ENCODE results near the gene DAO. TPM values are rescaled to one million over a fixed set of nuclear protein-coding genes. Genes with fewer than 3 reads are reported as not detected.

Gene DAO
- total RNA-seq, 2 donors from 2014 or later: not detected

DNA sequence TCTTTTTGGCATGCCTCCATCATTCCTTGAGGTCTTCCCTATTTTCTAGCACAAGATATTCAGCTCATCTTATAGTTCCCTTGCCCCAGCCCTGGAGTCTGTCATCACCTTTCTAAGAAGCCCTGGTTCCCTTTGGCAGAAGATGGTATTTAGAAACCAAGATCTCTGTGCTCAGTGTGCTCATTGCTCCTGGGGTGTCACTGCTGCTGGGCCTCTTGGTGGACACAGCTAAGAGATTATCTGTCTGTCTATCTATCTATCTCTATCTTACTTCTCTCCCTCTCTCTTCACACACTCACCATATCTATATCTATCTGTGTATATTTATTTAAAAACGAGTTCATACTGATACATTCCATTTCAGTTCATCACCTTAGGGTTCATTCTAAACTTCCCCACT, 67.2 kb downstream of the DAO start:
- Mint-ChIP-seq H3K4me3 (no peak overlapping the region), H3K27me3 (ENCODE audit: insufficient read depth) (peaks cover 4% of the 10 kb centered on the region), H3K9me3 (peaks cover 17% of the 10 kb centered on the region), H3K4me1 (no peaks in the 10 kb centered on the region), H3K36me3 (ENCODE audit: low read depth) (no peaks in the 10 kb centered on the region), H3K27ac (no peak overlapping the region)
- Histone ChIP-seq H3K36me3 (ENCODE audit: control insufficient read depth, insufficient read depth, low read length) (no peaks in the 10 kb centered on the region), H3K4me1 (ENCODE audit: control insufficient read depth, insufficient read depth, low read length) (no peaks in the 10 kb centered on the region), H3K9me3 (ENCODE audit: control insufficient read depth, low read length) (peaks cover 12% of the 10 kb centered on the region), H3K27ac (ENCODE audit: low read depth, low read length) (no peak overlapping the region), H3K4me3 (ENCODE audit: low read length) (no peak overlapping the region), H3K27me3 (ENCODE audit: control insufficient read depth, insufficient read depth, low read length, poor library complexity, severe bottlenecking) (no peaks in the 10 kb centered on the region), H3K9ac (ENCODE audit: extremely low read depth, low read length, poor library complexity, severe bottlenecking) (no peak overlapping the region)
- DNase-seq: no peak
- TF ChIP-seq, protein P1, sequence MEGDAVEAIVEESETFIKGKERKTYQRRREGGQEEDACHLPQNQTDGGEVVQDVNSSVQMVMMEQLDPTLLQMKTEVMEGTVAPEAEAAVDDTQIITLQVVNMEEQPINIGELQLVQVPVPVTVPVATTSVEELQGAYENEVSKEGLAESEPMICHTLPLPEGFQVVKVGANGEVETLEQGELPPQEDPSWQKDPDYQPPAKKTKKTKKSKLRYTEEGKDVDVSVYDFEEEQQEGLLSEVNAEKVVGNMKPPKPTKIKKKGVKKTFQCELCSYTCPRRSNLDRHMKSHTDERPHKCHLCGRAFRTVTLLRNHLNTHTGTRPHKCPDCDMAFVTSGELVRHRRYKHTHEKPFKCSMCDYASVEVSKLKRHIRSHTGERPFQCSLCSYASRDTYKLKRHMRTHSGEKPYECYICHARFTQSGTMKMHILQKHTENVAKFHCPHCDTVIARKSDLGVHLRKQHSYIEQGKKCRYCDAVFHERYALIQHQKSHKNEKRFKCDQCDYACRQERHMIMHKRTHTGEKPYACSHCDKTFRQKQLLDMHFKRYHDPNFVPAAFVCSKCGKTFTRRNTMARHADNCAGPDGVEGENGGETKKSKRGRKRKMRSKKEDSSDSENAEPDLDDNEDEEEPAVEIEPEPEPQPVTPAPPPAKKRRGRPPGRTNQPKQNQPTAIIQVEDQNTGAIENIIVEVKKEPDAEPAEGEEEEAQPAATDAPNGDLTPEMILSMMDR (conservative IDR thresholded peaks at IDR 0.05): no peak
- 83 to 90% methylated on average over 1 of the region's 1 CpG for WGBS, 2 experiments (ENCODE audit: insufficient coverage in 1 of 2, insufficient read length in 1 of 2)

DNA sequence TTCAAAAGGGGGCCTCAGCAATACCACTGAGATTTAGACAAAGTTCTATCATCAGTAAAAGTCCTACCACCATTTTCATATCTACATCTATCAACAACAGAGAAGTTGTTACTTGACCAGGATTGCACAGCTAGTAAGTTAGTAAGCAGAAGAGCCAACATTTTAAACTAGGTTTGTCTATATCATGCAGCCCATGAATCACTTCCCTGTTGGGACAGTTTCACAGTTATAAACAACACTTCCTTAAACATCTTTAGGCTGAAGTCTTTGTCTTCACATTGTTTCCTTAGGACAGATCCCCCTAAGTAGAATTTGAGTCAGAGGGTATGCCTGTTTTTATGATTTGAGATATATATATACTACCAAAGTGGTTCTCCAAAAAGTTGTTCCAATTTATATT, 68.5 kb downstream of the DAO start:
- peaks cover 4% of the 10 kb centered on the region for H3K27me3 Mint-ChIP-seq (ENCODE audit: insufficient read depth)
- H3K4me3 Mint-ChIP-seq: no peak overlapping the region
- no peaks in the 10 kb centered on the region for H3K36me3 ChIP-seq (ENCODE audit: control insufficient read depth, insufficient read depth, low read length)
- no peak overlapping the region for H3K27ac ChIP-seq (ENCODE audit: low read depth, low read length)
- H3K9ac ChIP-seq (ENCODE audit: extremely low read depth, low read length, poor library complexity, severe bottlenecking): no peak overlapping the region
- DNase-seq: no peak
- H3K9me3 ChIP-seq (ENCODE audit: control insufficient read depth, low read length): peaks cover 12% of the 10 kb centered on the region
- TF ChIP-seq, protein P1 (conservative IDR thresholded peaks at IDR 0.05): no peak
- no peaks in the 10 kb centered on the region for H3K4me1 ChIP-seq (ENCODE audit: control insufficient read depth, insufficient read depth, low read length)
- no peak overlapping the region for H3K4me3 ChIP-seq (ENCODE audit: low read length)
- no peaks in the 10 kb centered on the region for H3K27me3 ChIP-seq (ENCODE audit: control insufficient read depth, insufficient read depth, low read length, poor library complexity, severe bottlenecking)
- H3K9me3 Mint-ChIP-seq: peaks cover 17% of the 10 kb centered on the region
- H3K4me1 Mint-ChIP-seq: no peaks in the 10 kb centered on the region
- H3K27ac Mint-ChIP-seq: no peak overlapping the region
- H3K36me3 Mint-ChIP-seq (ENCODE audit: low read depth): no peaks in the 10 kb centered on the region

DNA sequence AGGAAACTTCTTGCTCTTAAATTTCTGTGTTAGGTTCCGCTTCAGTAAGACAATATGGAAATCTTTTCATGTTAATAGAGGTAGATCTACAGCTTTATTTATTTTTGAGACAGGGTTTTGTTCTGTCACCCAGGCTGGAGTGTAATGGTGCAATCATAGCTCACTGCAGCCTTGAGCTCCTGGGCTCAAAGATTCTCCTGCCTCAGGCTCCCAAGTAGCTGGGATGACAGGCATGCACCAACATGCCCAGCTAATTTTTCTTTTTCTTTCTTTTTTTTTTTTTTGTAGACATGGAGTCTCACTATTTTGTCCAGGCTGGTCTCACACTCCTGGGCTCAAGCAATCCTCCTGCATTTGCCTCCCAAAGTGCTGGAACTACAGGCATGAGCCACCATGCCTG, 70.1 kb downstream of the DAO start:
- peaks cover 17% of the 10 kb centered on the region for H3K9me3 Mint-ChIP-seq
- no peaks in the 10 kb centered on the region for H3K36me3 Mint-ChIP-seq (ENCODE audit: low read depth)
- H3K4me3 Mint-ChIP-seq: no peak overlapping the region
- 80 to 84% methylated on average over 1 of the region's 1 CpG for WGBS, 2 experiments (ENCODE audit: insufficient coverage in 1 of 2, insufficient read length in 1 of 2)
- Histone ChIP-seq H3K27ac (ENCODE audit: low read depth, low read length) (no peak overlapping the region), H3K27me3 (ENCODE audit: control insufficient read depth, insufficient read depth, low read length, poor library complexity, severe bottlenecking) (peaks cover 4% of the 10 kb centered on the region), H3K9me3 (ENCODE audit: control insufficient read depth, low read length) (peaks cover 12% of the 10 kb centered on the region), H3K9ac (ENCODE audit: extremely low read depth, low read length, poor library complexity, severe bottlenecking) (no peak overlapping the region), H3K4me3 (ENCODE audit: low read length) (no peak overlapping the region), H3K4me1 (ENCODE audit: control insufficient read depth, insufficient read depth, low read length) (no peaks in the 10 kb centered on the region), H3K36me3 (ENCODE audit: control insufficient read depth, insufficient read depth, low read length) (no peaks in the 10 kb centered on the region)
- no peak overlapping the region for H3K27ac Mint-ChIP-seq
- no peak for DNase-seq
- H3K4me1 Mint-ChIP-seq: no peaks in the 10 kb centered on the region
- TF ChIP-seq, protein P1 (conservative IDR thresholded peaks at IDR 0.05): no peak
- peaks cover 2% of the 10 kb centered on the region for H3K27me3 Mint-ChIP-seq (ENCODE audit: insufficient read depth)

Small RNAs within 50 kb of the gene (microRNA-seq; reads per million reads assigned to microRNA genes)
- not detected for gene MIR619 (ENCODE audit: borderline microRNAs expressed)

Other genes with a start within 250 kb of the DAO start
- gene SELPLG, start 246.2 kb upstream of the DAO start, total RNA-seq: under 1 TPM in 1 of 2 donors, not detected in 1; 0.13 TPM
- gene CORO1C, start 148.6 kb upstream of the DAO start, total RNA-seq: 100 to 1,000 TPM; 122 to 125 TPM
- gene SSH1, start 22.5 kb upstream of the DAO start, total RNA-seq: 10 to 100 TPM; 27.1 to 28.3 TPM
- gene SVOP, start 141.0 kb downstream of the DAO start, total RNA-seq: not detected
- 10 to 100 TPM in 1 of 2 donors, 1 to 10 TPM in 1; 6.3 to 10.8 TPM for gene USP30, start 172.5 kb downstream of the DAO start, total RNA-seq
- 10 to 100 TPM; 10.5 to 23.3 TPM for gene ALKBH2, start 213.4 kb downstream of the DAO start, total RNA-seq
- 100 to 1,000 TPM; 104 to 114 TPM for gene UNG, start 217.5 kb downstream of the DAO start, total RNA-seq
- gene ACACB, start 236.5 kb downstream of the DAO start, total RNA-seq: 10 to 100 TPM in 1 of 2 donors, 1 to 10 TPM in 1; 6.8 to 12.7 TPM